ENCODE results near the gene PIK3C2G. TPM values are rescaled to one million over a fixed set of nuclear protein-coding genes. Genes with fewer than 3 reads are reported as not detected.

The PIK3C2G gene
- 1 to 10 TPM in 2 of 4 donors, under 1 TPM in 2; 0.52 to 6.8 (median 2.7) TPM for polyA plus RNA-seq
- long read RNA-seq, donor 1, result 0 reads
- long read RNA-seq, donor 2, result 0 reads
- long read RNA-seq, donor 3, result 0 reads
- long read RNA-seq, donor 4, result 0 reads
- long read RNA-seq, donor 5, result 0 reads
- long read RNA-seq, donor 6, result 0 reads
- long read RNA-seq, donor 7, result 0 reads
- long read RNA-seq, donor 8, result 0 reads
- long read RNA-seq, donor 9, result 0 reads
- long read RNA-seq, donor 10, result 0 reads

GRCh38 chr12:18261273-18261672, at the start of gene PIK3C2G:
TSS of gene PIK3C2G (plus strand) at chr12:18261518. CDS start at chr12:18282082, 20,564 bp downstream.
- peaks cover 0 to 6% (median 0%) of the 10 kb centered on the region in 3 donors for H3K4me1 ChIP-seq (ENCODE audit: control insufficient read depth in 3 of 3, insufficient read depth in 2 of 3, low read depth in 1 of 3, low read length in 2 of 3)
- no peaks in the 10 kb centered on the region for H3K36me3 ChIP-seq (ENCODE audit: control insufficient read depth in 3 of 3, insufficient read depth in 2 of 3, low read depth in 1 of 3, low read length in 3 of 3)
- WGBS, 3 donors, result 83 to 86% (median 85%) methylated on average over 7 of the region's 7 CpGs
- H3K4me3 ChIP-seq (ENCODE audit: low read depth in 1 of 3, low read length in 3 of 3), result no peak within 1 kb of the TSS
- no peaks in the 10 kb centered on the region for H3K9me3 ChIP-seq (ENCODE audit: control insufficient read depth in 2 of 2, insufficient read depth in 1 of 2, low read depth in 1 of 2, low read length in 1 of 2)
- no peak for FAIRE-seq
- no peaks in the 10 kb centered on the region for H3K27me3 ChIP-seq (ENCODE audit: control insufficient read depth in 3 of 3, insufficient read depth in 3 of 3, low read length in 3 of 3)
- no peak within 1 kb of the TSS for H3K27ac ChIP-seq (ENCODE audit: low read depth in 1 of 3, low read length in 2 of 3)
- no peak for DNase-seq

GRCh38 chr12:18217966-18218365, 43.4 kb upstream of the PIK3C2G start:
- no peak for DNase-seq
- WGBS, 3 donors, result 90 to 97% (median 95%) methylated on average over 1 of the region's 1 CpG
- H3K9me3 ChIP-seq (ENCODE audit: control insufficient read depth in 2 of 2, insufficient read depth in 1 of 2, low read depth in 1 of 2, low read length in 1 of 2), result no peaks in the 10 kb centered on the region
- H3K4me3 ChIP-seq (ENCODE audit: low read depth in 1 of 3, low read length in 3 of 3), result no peak overlapping the region
- H3K4me1 ChIP-seq (ENCODE audit: control insufficient read depth in 3 of 3, insufficient read depth in 2 of 3, low read depth in 1 of 3, low read length in 2 of 3), result no peaks in the 10 kb centered on the region
- no peak overlapping the region for H3K27ac ChIP-seq (ENCODE audit: low read depth in 1 of 3, low read length in 2 of 3)
- no peaks in the 10 kb centered on the region for H3K27me3 ChIP-seq (ENCODE audit: control insufficient read depth in 3 of 3, insufficient read depth in 3 of 3, low read length in 3 of 3)
- FAIRE-seq, result no peak
- no peaks in the 10 kb centered on the region for H3K36me3 ChIP-seq (ENCODE audit: control insufficient read depth in 3 of 3, insufficient read depth in 2 of 3, low read depth in 1 of 3, low read length in 3 of 3)

GRCh38 chr12:18221726-18222125, 39.6 kb upstream of the PIK3C2G start:
- 55 to 59% (median 57%) methylated on average over 4 of the region's 4 CpGs for WGBS, 3 donors
- Histone ChIP-seq H3K4me3 (ENCODE audit: low read depth in 1 of 3, low read length in 3 of 3) (no peak overlapping the region), H3K27ac (ENCODE audit: low read depth in 1 of 3, low read length in 2 of 3) (no peak overlapping the region)

GRCh38 chr12:18222699-18223098, 38.6 kb upstream of the PIK3C2G start:
- Histone ChIP-seq H3K9me3 (ENCODE audit: control insufficient read depth in 2 of 2, insufficient read depth in 1 of 2, low read depth in 1 of 2, low read length in 1 of 2) (no peaks in the 10 kb centered on the region), H3K36me3 (ENCODE audit: control insufficient read depth in 3 of 3, insufficient read depth in 2 of 3, low read depth in 1 of 3, low read length in 3 of 3) (no peaks in the 10 kb centered on the region), H3K4me1 (ENCODE audit: control insufficient read depth in 3 of 3, insufficient read depth in 2 of 3, low read depth in 1 of 3, low read length in 2 of 3) (no peaks in the 10 kb centered on the region), H3K27me3 (ENCODE audit: control insufficient read depth in 3 of 3, insufficient read depth in 3 of 3, low read length in 3 of 3) (no peaks in the 10 kb centered on the region), H3K27ac (ENCODE audit: low read depth in 1 of 3, low read length in 2 of 3) (no peak overlapping the region), H3K4me3 (ENCODE audit: low read depth in 1 of 3, low read length in 3 of 3) (no peak overlapping the region)
- 91 to 100% (median 97%) methylated on average over 1 of the region's 1 CpG for WGBS, 3 donors
- DNase-seq (peak in 1 of 2 donors; percentile 39), FAIRE-seq (no peak)

More at GRCh38 chr12:18221726-18222125, 39.6 kb upstream of the PIK3C2G start:
- H3K27me3 ChIP-seq (ENCODE audit: control insufficient read depth in 3 of 3, insufficient read depth in 3 of 3, low read length in 3 of 3), result no peaks in the 10 kb centered on the region
- H3K9me3 ChIP-seq (ENCODE audit: control insufficient read depth in 2 of 2, insufficient read depth in 1 of 2, low read depth in 1 of 2, low read length in 1 of 2), result no peaks in the 10 kb centered on the region
- FAIRE-seq (no peak), DNase-seq (no peak)
- no peaks in the 10 kb centered on the region for H3K36me3 ChIP-seq (ENCODE audit: control insufficient read depth in 3 of 3, insufficient read depth in 2 of 3, low read depth in 1 of 3, low read length in 3 of 3)
- H3K4me1 ChIP-seq (ENCODE audit: control insufficient read depth in 3 of 3, insufficient read depth in 2 of 3, low read depth in 1 of 3, low read length in 2 of 3), result no peaks in the 10 kb centered on the region

- H3K9me3 ChIP-seq (ENCODE audit: control insufficient read depth in 2 of 2, insufficient read depth in 1 of 2, low read depth in 1 of 2, low read length in 1 of 2), result no peaks in the 10 kb centered on the region
- no peaks in the 10 kb centered on the region for H3K4me1 ChIP-seq (ENCODE audit: control insufficient read depth in 3 of 3, insufficient read depth in 2 of 3, low read depth in 1 of 3, low read length in 2 of 3)
- no peaks in the 10 kb centered on the region for H3K27me3 ChIP-seq (ENCODE audit: control insufficient read depth in 3 of 3, insufficient read depth in 3 of 3, low read length in 3 of 3)
- H3K4me3 ChIP-seq (ENCODE audit: low read depth in 1 of 3, low read length in 3 of 3), result no peak overlapping the region
- no peak overlapping the region for H3K27ac ChIP-seq (ENCODE audit: low read depth in 1 of 3, low read length in 2 of 3)
- FAIRE-seq, result peak; percentile 84
- DNase-seq, result peak; percentile 46 to 58
- no peaks in the 10 kb centered on the region for H3K36me3 ChIP-seq (ENCODE audit: control insufficient read depth in 3 of 3, insufficient read depth in 2 of 3, low read depth in 1 of 3, low read length in 3 of 3)
These were observed 36.6 kb upstream of the PIK3C2G start for GRCh38 chr12:18224745-18225144.

- WGBS, 3 donors, result 72 to 78% (median 76%) methylated on average over 1 of the region's 1 CpG
These were observed 21.8 kb upstream of the PIK3C2G start for GRCh38 chr12:18239526-18239925.

GRCh38 chr12:18242380-18243089, 18.8 kb upstream of the PIK3C2G start:
- H3K4me3 ChIP-seq (ENCODE audit: low read depth in 1 of 3, low read length in 3 of 3), result no peak overlapping the region
- DNase-seq, result peak; percentile 61 to 87
- no peaks in the 10 kb centered on the region for H3K36me3 ChIP-seq (ENCODE audit: control insufficient read depth in 3 of 3, insufficient read depth in 2 of 3, low read depth in 1 of 3, low read length in 3 of 3)
- no peak overlapping the region for H3K27ac ChIP-seq (ENCODE audit: low read depth in 1 of 3, low read length in 2 of 3)
- WGBS, 3 donors, result 14 to 60% (median 34%) methylated on average over 7 of the region's 7 CpGs
- no peaks in the 10 kb centered on the region for H3K4me1 ChIP-seq (ENCODE audit: control insufficient read depth in 3 of 3, insufficient read depth in 2 of 3, low read depth in 1 of 3, low read length in 2 of 3)
- peaks cover 0 to 3% of the 10 kb centered on the region in 2 donors for H3K9me3 ChIP-seq (ENCODE audit: control insufficient read depth in 2 of 2, insufficient read depth in 1 of 2, low read depth in 1 of 2, low read length in 1 of 2)
- H3K27me3 ChIP-seq (ENCODE audit: control insufficient read depth in 3 of 3, insufficient read depth in 3 of 3, low read length in 3 of 3), result no peaks in the 10 kb centered on the region
- no peak for FAIRE-seq

More at GRCh38 chr12:18239526-18239925, 21.8 kb upstream of the PIK3C2G start:
- Histone ChIP-seq H3K36me3 (ENCODE audit: control insufficient read depth in 3 of 3, insufficient read depth in 2 of 3, low read depth in 1 of 3, low read length in 3 of 3) (no peaks in the 10 kb centered on the region), H3K9me3 (ENCODE audit: control insufficient read depth in 2 of 2, insufficient read depth in 1 of 2, low read depth in 1 of 2, low read length in 1 of 2) (peaks cover 0 to 3% of the 10 kb centered on the region in 2 donors), H3K27ac (ENCODE audit: low read depth in 1 of 3, low read length in 2 of 3) (no peak overlapping the region), H3K4me3 (ENCODE audit: low read depth in 1 of 3, low read length in 3 of 3) (no peak overlapping the region), H3K4me1 (ENCODE audit: control insufficient read depth in 3 of 3, insufficient read depth in 2 of 3, low read depth in 1 of 3, low read length in 2 of 3) (no peaks in the 10 kb centered on the region), H3K27me3 (ENCODE audit: control insufficient read depth in 3 of 3, insufficient read depth in 3 of 3, low read length in 3 of 3) (no peaks in the 10 kb centered on the region)
- DNase-seq, result no peak
- no peak for FAIRE-seq

- Histone ChIP-seq H3K4me1 (ENCODE audit: control insufficient read depth in 3 of 3, insufficient read depth in 2 of 3, low read depth in 1 of 3, low read length in 2 of 3) (no peaks in the 10 kb centered on the region), H3K4me3 (ENCODE audit: low read depth in 1 of 3, low read length in 3 of 3) (no peak overlapping the region), H3K9me3 (ENCODE audit: control insufficient read depth in 2 of 2, insufficient read depth in 1 of 2, low read depth in 1 of 2, low read length in 1 of 2) (no peaks in the 10 kb centered on the region), H3K27ac (ENCODE audit: low read depth in 1 of 3, low read length in 2 of 3) (no peak overlapping the region), H3K36me3 (ENCODE audit: control insufficient read depth in 3 of 3, insufficient read depth in 2 of 3, low read depth in 1 of 3, low read length in 3 of 3) (no peaks in the 10 kb centered on the region), H3K27me3 (ENCODE audit: control insufficient read depth in 3 of 3, insufficient read depth in 3 of 3, low read length in 3 of 3) (no peaks in the 10 kb centered on the region)
- FAIRE-seq (no peak), DNase-seq (no peak)
These were observed 18.1 kb upstream of the PIK3C2G start for GRCh38 chr12:18243238-18243637.
